ENCODE data around the gene PDPK1. TPM values are rescaled to one million over a fixed set of nuclear protein-coding genes. Genes with fewer than 3 reads are reported as not detected.
"Not testable (repeated sequence)": the region's sequence is repeated elsewhere in the genome, so short reads cannot be mapped to it uniquely, and the experiment has no call there.

Gene PDPK1
- total and polyA plus RNA-seq, 4 donors = 12.1 to 28.1 (median 18.2) TPM

GRCh38 chr16:2541409-2541808 lies 3.6 kb downstream of the PDPK1 start:
- DNase-seq (ENCODE audit: low spot score) = not testable (repeated sequence)

GRCh38 chr16:2543771-2544170 lies 6.0 kb downstream of the PDPK1 start:
- not testable (repeated sequence) for DNase-seq (ENCODE audit: low spot score); H3K27me3 ChIP-seq (ENCODE audit: control insufficient read depth in 4 of 4, insufficient read depth in 4 of 4, low read length in 3 of 4); H3K9ac ChIP-seq (ENCODE audit: low read depth in 1 of 2, low read length in 2 of 2); H3K36me3 ChIP-seq (ENCODE audit: control insufficient read depth in 4 of 4, insufficient read depth in 3 of 4, low read depth in 1 of 4, low read length in 3 of 4); H3K4me3 ChIP-seq (ENCODE audit: low read depth in 1 of 3, low read length in 3 of 3); H3K27ac ChIP-seq (ENCODE audit: low read depth in 1 of 2, low read length in 2 of 2); H3K9me3 ChIP-seq (ENCODE audit: control insufficient read depth in 4 of 4, low read length in 3 of 4)
- WGBS = 91% methylated on average over 14 of the region's 14 CpGs
- H3K4me1 ChIP-seq (ENCODE audit: control insufficient read depth in 4 of 4, insufficient read depth in 4 of 4, low read length in 3 of 4) = peaks cover 10 to 39% (median 34%) of the 10 kb centered on the region in 4 donors

More at GRCh38 chr16:2541409-2541808, 3.6 kb downstream of the PDPK1 start:
- H3K9ac ChIP-seq (ENCODE audit: low read depth in 1 of 2, low read length in 2 of 2); H3K27me3 ChIP-seq (ENCODE audit: control insufficient read depth in 4 of 4, insufficient read depth in 4 of 4, low read length in 3 of 4); H3K9me3 ChIP-seq (ENCODE audit: control insufficient read depth in 4 of 4, low read length in 3 of 4); H3K4me3 ChIP-seq (ENCODE audit: low read depth in 1 of 3, low read length in 3 of 3); H3K36me3 ChIP-seq (ENCODE audit: control insufficient read depth in 4 of 4, insufficient read depth in 3 of 4, low read depth in 1 of 4, low read length in 3 of 4): not testable (repeated sequence)
- WGBS = 31% methylated on average over 6 of the region's 6 CpGs
- H3K27ac ChIP-seq (ENCODE audit: low read depth in 1 of 2, low read length in 2 of 2) = peak overlapping the region in 1 of 2 donors; percentile 63
- H3K4me1 ChIP-seq (ENCODE audit: control insufficient read depth in 4 of 4, insufficient read depth in 4 of 4, low read length in 3 of 4) = peaks cover 10 to 41% (median 34%) of the 10 kb centered on the region in 4 donors
- TF ChIP-seq MAX (IDR thresholded peaks at IDR 0.05) = peak; percentile 87
- TF ChIP-seq REST (IDR thresholded peaks at IDR 0.05) = peak; percentile 31
- peak in 1 of 2 donors; percentile 40 for TF ChIP-seq EGR1 (IDR thresholded peaks at IDR 0.05; ENCODE audit: low read depth in 2 of 2)
- TF ChIP-seq HNF4A (conservative IDR thresholded peaks at IDR 0.05) = peak; percentile 72 to 77
- peak; percentile 13 to 30 for TF ChIP-seq RAD21 (IDR thresholded peaks at IDR 0.05)
- peak; percentile 50 for TF ChIP-seq SP1 (IDR thresholded peaks at IDR 0.05)
- peak in 1 of 2 donors; percentile 30 for TF ChIP-seq JUND (IDR thresholded peaks at IDR 0.05)
- peak; percentile 15 for TF ChIP-seq HNF4G (IDR thresholded peaks at IDR 0.05)
- TF ChIP-seq RXRA (IDR thresholded peaks at IDR 0.05) = peak; percentile 32 to 64
- peak in 1 of 2 donors; percentile 64 for TF ChIP-seq GABPA (IDR thresholded peaks at IDR 0.05 in 1 of 2, conservative IDR thresholded peaks at IDR 0.05 in 1 of 2)

GRCh38 chr16:2550283-2550878 lies 12.6 kb downstream of the PDPK1 start:
- no CpG with 5 or more reads among the region's 14 CpGs for WGBS
- H3K27me3 ChIP-seq (ENCODE audit: control insufficient read depth in 4 of 4, insufficient read depth in 4 of 4, low read length in 3 of 4); H3K9me3 ChIP-seq (ENCODE audit: control insufficient read depth in 4 of 4, low read length in 3 of 4); H3K36me3 ChIP-seq (ENCODE audit: control insufficient read depth in 4 of 4, insufficient read depth in 3 of 4, low read depth in 1 of 4, low read length in 3 of 4); H3K4me3 ChIP-seq (ENCODE audit: low read depth in 1 of 3, low read length in 3 of 3); H3K27ac ChIP-seq (ENCODE audit: low read depth in 1 of 2, low read length in 2 of 2); DNase-seq (ENCODE audit: low spot score); H3K9ac ChIP-seq (ENCODE audit: low read depth in 1 of 2, low read length in 2 of 2): not testable (repeated sequence)
- peaks cover 2 to 12% (median 6%) of the 10 kb centered on the region in 4 donors for H3K4me1 ChIP-seq (ENCODE audit: control insufficient read depth in 4 of 4, insufficient read depth in 4 of 4, low read length in 3 of 4)

GRCh38 chr16:2551420-2551889 lies 13.6 kb downstream of the PDPK1 start:
- not testable (repeated sequence) for H3K4me3 ChIP-seq (ENCODE audit: low read depth in 1 of 3, low read length in 3 of 3); DNase-seq (ENCODE audit: low spot score); H3K27ac ChIP-seq (ENCODE audit: low read depth in 1 of 2, low read length in 2 of 2); H3K4me1 ChIP-seq (ENCODE audit: control insufficient read depth in 4 of 4, insufficient read depth in 4 of 4, low read length in 3 of 4); H3K9ac ChIP-seq (ENCODE audit: low read depth in 1 of 2, low read length in 2 of 2); H3K27me3 ChIP-seq (ENCODE audit: control insufficient read depth in 4 of 4, insufficient read depth in 4 of 4, low read length in 3 of 4); H3K9me3 ChIP-seq (ENCODE audit: control insufficient read depth in 4 of 4, low read length in 3 of 4); H3K36me3 ChIP-seq (ENCODE audit: control insufficient read depth in 4 of 4, insufficient read depth in 3 of 4, low read depth in 1 of 4, low read length in 3 of 4)
- WGBS = 65% methylated on average over 11 of the region's 17 CpGs

DNA sequence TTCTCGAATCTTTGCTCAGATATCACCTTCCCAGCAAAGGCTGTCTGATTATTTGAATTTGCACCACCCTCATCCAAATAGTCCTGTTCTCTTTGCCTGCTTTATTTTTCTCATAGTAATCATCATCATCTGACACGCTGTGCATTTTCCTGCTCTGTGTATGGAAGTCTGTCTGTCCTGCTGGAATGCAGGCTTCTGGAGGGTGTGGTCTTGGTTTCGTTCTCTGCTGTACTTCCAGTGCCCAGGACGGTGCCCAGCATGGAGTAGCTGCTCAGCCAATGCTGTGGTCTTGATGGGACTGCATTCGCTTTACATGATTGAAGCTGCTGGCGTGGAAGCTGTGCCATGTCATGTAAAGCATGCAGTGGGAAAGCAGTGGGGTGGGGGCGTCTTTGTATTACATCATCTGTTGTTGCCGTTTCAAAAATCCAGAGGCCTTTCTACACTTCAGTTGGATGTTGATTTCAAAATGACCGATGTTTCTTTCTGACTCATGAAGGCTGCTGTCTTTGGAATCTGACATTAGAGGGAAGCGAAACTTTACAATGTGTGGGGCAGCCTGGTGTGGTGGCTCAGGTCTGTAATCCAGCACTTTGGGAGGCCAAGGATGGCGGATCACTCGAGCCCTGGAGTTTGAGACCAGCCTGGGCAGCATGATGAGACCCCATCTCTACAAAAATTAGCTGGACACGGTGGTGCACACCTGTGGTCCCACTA lies 17.0 kb downstream of the PDPK1 start:
- WGBS = no CpG with 5 or more reads among the region's 13 CpGs
- H3K4me3 ChIP-seq (ENCODE audit: low read depth in 1 of 3, low read length in 3 of 3); DNase-seq (ENCODE audit: low spot score); H3K36me3 ChIP-seq (ENCODE audit: control insufficient read depth in 4 of 4, insufficient read depth in 3 of 4, low read depth in 1 of 4, low read length in 3 of 4); H3K9me3 ChIP-seq (ENCODE audit: control insufficient read depth in 4 of 4, low read length in 3 of 4); H3K9ac ChIP-seq (ENCODE audit: low read depth in 1 of 2, low read length in 2 of 2); H3K27me3 ChIP-seq (ENCODE audit: control insufficient read depth in 4 of 4, insufficient read depth in 4 of 4, low read length in 3 of 4); H3K27ac ChIP-seq (ENCODE audit: low read depth in 1 of 2, low read length in 2 of 2); H3K4me1 ChIP-seq (ENCODE audit: control insufficient read depth in 4 of 4, insufficient read depth in 4 of 4, low read length in 3 of 4): not testable (repeated sequence)
